Forelimb muscle (tissue), 1 donor: ENCODE results near the gene TAMM41. TPM values are rescaled to one million over a fixed set of nuclear protein-coding genes. Genes with fewer than 3 reads are reported as not detected.
"Not testable (repeated sequence)": the region's sequence is repeated elsewhere in the genome, so short reads cannot be mapped to it uniquely, and the experiment has no call there.

Experiments
- DNase-seq: peaks from one replicate; pipeline ENCODE4 v3.0.0-alpha.2; 2013; ENCODE audit warnings: low read depth
- polyA plus RNA-seq: library from polyadenylated mRNA; unstranded; fragments of 120-200 nt; gene quantifications from one replicate; pipeline ENCODE4 v1.2.1, GENCODE V29; 2013; ENCODE audit not compliant: insufficient read length

TAMM41 gene
- polyA plus RNA-seq, 1 donor = 12.2 TPM

- DNase-seq = no peak
Observed at GRCh38 chr3:11769704-11770476, 76.8 kb downstream of the TAMM41 start.

DNA sequence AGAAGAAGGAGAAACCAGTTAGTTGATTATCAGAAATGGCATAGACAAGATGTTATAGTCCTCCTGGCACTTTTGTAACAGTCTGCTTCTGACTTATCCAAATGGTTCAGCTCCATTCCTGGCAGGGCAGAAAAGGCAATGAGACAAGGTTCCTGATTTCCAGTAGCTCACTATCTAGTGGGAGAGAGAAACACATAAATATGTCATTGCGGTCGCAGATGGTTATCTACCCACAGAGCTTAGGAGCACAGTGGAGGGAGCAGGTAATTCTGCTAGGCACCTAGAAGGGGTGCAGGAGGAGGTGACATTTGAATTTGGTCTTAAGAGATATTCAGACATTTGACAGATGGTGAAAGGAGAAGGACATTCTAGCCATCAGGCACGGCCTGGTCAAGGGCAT is 78.1 kb downstream of the TAMM41 start:
- no peak for DNase-seq

DNA sequence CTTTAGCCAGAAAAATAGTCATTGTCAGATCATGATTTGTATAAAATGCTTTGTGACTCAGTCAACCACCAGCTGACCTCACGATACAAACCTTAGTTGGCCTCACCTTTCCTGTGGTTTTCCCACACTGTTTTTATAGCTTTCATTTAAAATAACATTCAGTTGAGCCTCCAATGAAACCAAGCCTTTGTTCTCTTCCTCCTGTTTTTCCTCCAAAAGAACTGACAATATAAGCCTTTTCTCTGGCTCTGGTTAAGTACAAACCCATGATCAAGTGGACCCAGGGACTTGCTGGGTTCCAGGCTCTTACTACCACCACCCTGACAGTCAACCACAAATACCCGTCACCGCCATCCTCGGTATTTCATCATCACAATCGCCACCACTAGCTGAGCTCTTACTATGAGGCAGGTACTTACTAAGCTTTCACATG is 81.7 kb downstream of the TAMM41 start:
- DNase-seq = no peak

DNA sequence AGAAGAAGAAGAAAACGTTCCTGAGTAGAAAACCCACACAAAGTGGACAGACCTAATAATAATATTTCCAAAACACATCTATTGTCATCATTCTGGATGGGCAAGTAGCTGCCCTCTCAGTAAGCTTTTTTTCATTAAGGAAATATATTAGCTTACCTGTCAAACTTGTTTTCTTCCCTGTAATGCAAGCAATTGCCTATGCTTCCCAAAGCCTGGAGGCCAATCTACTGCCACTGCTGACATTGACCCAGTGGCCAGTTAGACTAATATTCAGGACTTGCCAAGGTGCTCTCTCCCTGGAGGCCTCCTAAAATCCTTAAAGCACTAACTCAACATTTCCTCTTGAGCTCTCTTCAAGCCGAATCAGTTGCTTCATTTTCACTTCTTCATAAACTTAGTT is 86.7 kb downstream of the TAMM41 start:
- DNase-seq = no peak

DNA sequence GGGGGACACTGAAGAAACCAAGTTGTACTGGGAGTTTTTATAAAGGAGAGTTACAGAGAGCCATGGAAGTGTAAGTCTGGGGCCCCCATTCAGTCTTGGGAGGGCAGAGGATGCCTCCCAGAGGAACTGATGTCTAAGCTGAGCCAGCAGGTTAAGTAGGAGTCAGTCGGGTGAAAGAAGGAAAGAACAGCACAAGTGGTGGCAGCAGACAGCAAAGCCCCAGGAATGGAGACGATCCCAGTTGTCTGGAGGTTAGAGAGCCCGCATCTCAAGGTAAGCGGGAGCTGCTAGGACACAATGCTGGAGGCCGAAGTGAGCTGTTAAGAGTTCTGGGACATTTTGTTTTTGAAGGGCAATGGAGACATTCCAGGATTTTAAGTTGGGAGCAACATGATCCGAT is 88.8 kb downstream of the TAMM41 start:
- DNase-seq = no peak

- no peak for DNase-seq
Observed at GRCh38 chr3:11757441-11757875, 89.2 kb downstream of the TAMM41 start.

DNA sequence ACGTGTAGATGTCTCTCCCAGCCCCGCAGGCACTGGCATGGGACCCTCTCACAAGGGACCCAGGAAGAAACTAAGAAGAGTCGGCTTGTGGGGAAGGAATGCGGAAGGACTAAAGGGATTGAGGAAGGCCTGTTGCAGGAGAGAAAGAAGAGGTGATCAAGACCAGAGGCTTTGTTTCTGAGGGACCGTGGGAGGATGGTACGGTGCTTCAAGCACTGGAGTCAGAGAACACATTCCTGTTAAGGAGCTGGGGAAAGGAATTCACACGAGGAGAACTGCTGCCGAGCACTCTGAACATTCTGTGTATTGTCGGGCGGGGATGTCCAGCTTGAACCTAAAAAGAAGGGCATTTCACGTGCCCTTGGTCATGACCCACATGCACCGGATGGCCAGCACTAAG is 91.4 kb downstream of the TAMM41 start:
- DNase-seq = no peak

GRCh38 chr3:11752254-11752653 is 94.4 kb downstream of the TAMM41 start:
- not testable (repeated sequence) for DNase-seq

- not testable (repeated sequence) for DNase-seq
Observed at GRCh38 chr3:11748306-11748705, 98.4 kb downstream of the TAMM41 start.

Other genes starting within 250 kb of the TAMM41 start
- gene VGLL4, start 203.0 kb downstream of the TAMM41 start, polyA plus RNA-seq = 40.3 TPM
- 0.23 TPM for gene SYN2, start 157.5 kb upstream of the TAMM41 start, polyA plus RNA-seq